Cardiac fibroblast (primary cell): ENCODE measurements around the gene ARHGEF4.

ENCODE experiments used
- DNase-seq, 2 donors: peaks; one replicate each; pipeline versions ENCODE4 v3.0.0 to v3.0.0-alpha.2; 2010; ENCODE audit warnings: low read depth in 2 of 2
- H3K4me3 ChIP-seq, 2 donors: replicated peaks in 1 of 2; 1 replicate in 1 of 2; 2 replicates in 1 of 2; pipeline ENCODE4 v1.5.1; 2011; ENCODE audit warnings: low read depth in 2 of 2, low read length in 2 of 2, mild to moderate bottlenecking in 2 of 2, moderate library complexity in 1 of 2
- TF ChIP-seq, protein P1 (sequence below): IDR thresholded peaks from one replicate; pipeline ENCODE4 v1.5.1; 2011; ENCODE audit warnings: low read depth, mild to moderate bottlenecking, low read length, inconsistent platforms

ARHGEF4 gene

DNA sequence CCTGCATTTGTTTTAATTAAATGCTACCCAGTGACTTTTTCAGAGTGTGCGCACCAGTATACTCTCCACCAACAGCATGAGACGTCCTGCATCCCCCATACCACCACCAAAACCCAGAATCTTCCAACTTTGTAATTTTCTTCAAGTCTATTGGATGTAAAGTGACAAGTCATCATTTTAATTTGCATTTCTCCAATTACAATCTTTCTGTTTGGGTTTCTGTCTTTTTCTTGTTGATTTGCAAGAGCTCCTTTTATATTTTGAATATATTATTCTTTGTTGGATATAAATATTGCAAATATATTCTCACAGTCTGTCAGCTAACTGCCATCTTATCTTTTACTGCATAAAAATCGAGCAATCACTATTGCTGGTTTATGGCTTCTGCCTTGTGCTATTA is 160.0 kb downstream of the ARHGEF4 start:
- TF ChIP-seq, protein P1, sequence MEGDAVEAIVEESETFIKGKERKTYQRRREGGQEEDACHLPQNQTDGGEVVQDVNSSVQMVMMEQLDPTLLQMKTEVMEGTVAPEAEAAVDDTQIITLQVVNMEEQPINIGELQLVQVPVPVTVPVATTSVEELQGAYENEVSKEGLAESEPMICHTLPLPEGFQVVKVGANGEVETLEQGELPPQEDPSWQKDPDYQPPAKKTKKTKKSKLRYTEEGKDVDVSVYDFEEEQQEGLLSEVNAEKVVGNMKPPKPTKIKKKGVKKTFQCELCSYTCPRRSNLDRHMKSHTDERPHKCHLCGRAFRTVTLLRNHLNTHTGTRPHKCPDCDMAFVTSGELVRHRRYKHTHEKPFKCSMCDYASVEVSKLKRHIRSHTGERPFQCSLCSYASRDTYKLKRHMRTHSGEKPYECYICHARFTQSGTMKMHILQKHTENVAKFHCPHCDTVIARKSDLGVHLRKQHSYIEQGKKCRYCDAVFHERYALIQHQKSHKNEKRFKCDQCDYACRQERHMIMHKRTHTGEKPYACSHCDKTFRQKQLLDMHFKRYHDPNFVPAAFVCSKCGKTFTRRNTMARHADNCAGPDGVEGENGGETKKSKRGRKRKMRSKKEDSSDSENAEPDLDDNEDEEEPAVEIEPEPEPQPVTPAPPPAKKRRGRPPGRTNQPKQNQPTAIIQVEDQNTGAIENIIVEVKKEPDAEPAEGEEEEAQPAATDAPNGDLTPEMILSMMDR = no peak
- H3K4me3 ChIP-seq = no peak overlapping the region
- no peak for DNase-seq

DNA sequence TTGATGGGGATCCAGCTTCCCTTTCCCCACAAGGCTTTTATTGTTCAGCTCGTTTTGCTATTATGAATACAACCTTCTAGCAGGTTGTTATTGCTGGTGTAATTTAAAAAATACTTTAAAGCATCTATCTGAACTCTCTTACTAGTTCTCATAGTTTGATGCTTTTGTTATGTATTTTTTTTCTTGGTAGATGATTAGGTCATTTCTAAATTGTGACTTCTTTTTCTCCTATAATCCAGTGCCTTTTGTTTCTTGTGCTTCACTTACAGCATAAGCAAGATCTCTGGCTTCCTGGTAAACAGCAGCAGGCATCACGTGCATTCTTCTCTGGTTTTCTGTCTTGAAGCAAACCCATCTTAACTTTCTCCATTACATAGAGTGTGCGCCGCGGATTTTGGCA is 160.5 kb downstream of the ARHGEF4 start:
- DNase-seq = no peak
- TF ChIP-seq, protein P1 = no peak
- no peak overlapping the region for H3K4me3 ChIP-seq

DNA sequence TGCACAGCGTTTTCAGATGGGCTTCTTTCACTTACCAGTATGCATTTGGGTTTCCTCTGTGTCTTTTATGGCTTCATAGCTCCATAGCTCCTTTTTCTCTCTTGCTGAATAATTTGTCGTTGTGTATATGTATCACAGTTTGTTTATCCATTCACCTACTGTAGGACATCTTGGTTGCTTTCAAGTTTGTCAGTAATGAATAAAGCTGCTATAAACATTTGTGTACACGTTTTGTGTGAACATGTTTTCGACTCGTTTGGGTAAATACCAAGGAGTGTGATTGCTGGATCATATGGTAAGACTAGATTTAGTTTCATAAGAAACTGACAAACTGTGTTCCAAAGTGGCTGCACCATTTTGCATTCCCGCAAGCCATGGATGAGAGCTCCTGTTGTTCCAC is 161.8 kb downstream of the ARHGEF4 start:
- no peak for DNase-seq
- no peak overlapping the region for H3K4me3 ChIP-seq
- TF ChIP-seq, protein P1 = no peak

DNA sequence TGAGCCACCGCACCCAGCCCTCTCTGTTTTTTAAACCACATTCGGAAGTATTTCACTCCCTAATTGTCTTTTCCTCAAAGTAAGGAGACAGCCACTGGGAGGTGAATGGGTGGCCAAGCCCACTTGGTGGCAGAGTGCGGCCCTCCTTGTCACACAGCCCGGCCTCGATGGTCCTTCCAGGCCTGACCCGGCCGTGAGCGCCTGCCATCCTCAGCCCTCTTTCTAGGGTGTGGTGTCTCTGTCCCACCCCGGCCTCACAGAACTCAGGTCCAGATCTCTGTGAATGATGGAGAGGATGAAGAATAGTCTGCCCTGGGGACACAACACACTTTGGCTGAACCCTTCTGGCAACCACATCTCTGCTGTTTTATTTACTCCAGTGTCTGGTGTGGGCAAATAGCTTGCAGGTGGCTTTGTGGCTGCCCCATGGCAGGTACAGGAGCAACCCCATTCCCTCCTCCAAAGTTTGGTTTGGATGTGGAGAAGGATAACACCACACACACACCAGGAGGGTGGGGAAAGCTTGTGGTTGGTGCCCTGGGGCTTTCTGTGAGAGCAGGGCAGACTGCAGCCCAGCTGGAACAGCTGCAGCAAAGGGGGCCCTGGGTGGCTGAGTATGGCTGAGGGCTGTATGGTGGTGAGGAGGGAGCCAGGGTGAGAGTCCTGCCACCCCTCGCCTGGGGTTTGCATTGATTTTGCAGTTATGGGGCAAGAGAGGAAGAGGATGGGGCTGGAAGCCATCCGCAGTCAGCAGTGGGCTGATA is 167.9 kb downstream of the ARHGEF4 start:
- DNase-seq = no peak
- no peak overlapping the region for H3K4me3 ChIP-seq
- TF ChIP-seq, protein P1 = no peak

DNA sequence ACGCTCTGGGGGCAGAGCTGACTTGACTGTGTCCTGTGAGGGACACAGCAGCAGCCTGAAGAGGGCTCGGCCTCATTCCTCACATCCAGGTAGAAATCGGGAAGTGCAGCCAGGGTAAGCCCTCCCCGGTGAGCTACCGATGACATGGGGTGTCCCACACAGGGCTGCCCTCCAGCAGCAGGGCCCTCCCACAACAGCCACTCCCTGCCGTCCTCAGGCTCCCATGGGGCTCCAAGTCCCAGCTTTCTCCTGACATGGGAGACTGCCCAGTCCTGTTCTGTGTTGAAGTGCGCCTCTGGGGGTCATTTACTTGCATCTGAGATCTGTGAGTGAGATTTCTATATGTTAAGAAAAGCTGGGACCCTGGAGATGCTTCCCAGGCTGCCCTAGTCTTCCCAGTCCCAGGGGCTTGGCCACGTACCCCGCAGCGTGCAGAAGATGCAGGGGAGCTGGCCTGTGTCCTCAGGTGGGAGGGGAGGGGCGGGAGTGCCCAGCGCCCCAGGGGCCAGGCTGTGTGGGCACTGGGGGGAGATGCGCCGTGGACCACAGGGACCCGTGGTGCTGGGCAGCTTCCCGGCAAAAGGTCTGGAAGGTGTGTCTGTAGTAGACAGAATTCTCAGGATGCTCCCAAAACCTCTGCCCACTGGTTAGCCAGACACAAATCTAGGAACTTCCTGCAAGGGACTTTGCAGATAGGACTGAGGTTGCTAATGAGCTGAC is 168.7 kb downstream of the ARHGEF4 start:
- TF ChIP-seq, protein P1 = no peak

DNA sequence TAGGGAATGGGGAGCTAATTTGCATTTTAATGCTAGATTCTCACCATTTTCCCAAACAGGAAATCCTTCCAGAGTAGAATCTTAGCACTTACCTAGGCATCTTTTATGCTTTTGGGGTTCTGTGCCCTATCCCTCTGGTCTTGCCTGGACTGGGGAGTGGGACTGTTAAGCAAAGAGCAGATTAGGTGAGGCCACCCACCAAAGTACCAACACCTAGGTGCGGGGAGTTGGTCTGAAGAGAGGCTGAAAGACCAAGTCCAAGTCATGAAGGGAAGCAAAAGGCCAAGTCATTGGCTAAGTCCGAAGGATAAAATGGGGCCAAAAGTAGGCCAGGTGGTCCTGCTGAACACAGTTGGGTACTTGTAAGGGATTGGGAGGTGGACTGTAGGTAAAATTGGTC is 169.8 kb downstream of the ARHGEF4 start:
- no peak overlapping the region for H3K4me3 ChIP-seq
- DNase-seq = no peak
- TF ChIP-seq, protein P1 = no peak

More for the DNA sequence above, 168.7 kb downstream of the ARHGEF4 start:
- DNase-seq = no peak
- no peak overlapping the region for H3K4me3 ChIP-seq
